ENCODE results near the gene APP. TPM values are rescaled to one million over a fixed set of nuclear protein-coding genes. Genes with fewer than 3 reads are reported as not detected.

The APP gene
- total and polyA plus RNA-seq, 4 experiments from 2014 or later: 4.9 to 57.9 (median 34.2) TPM

GRCh38 chr21:25845729-25846256, 324.8 kb downstream of the APP start:
- H3K4me1 ChIP-seq (ENCODE audit: insufficient read depth, low read length): no peaks in the 10 kb centered on the region
- intact Hi-C loops (cut with micrococcal nuclease): no loop called here
- ChIA-PET POLR2A (ENCODE audit: partially characterized antibody) (interaction anchor here (0.6 kb wide), 1 partner anchor 517 kb away, joined by 3 read pairs; no protein-coding TSS in a partner anchor), CTCF (ENCODE audit: partially characterized antibody) (no interaction called here)
- Mint-ChIP-seq H3K27ac (no peak overlapping the region), H3K9me3 (peaks cover 0 to 7% (median 3%) of the 10 kb centered on the region in 8 donors), H3K4me1 (peaks cover 0 to 4% (median 0%) of the 10 kb centered on the region in 4 donors), H3K4me3 (no peak overlapping the region), H3K27me3 (peaks cover 9 to 15% of the 10 kb centered on the region in 2 donors), H3K36me3 (no peaks in the 10 kb centered on the region)
- no peaks in the 10 kb centered on the region for H3K36me3 ChIP-seq (ENCODE audit: insufficient read depth, low read length)
- H3K9me3 ChIP-seq (ENCODE audit: control insufficient read depth in 1 of 2, low read length in 2 of 2): no peaks in the 10 kb centered on the region
- no peaks in the 10 kb centered on the region for H3K27me3 ChIP-seq (ENCODE audit: insufficient read depth, low read length)
- no peak for DNase-seq
- no peak overlapping the region for H3K27ac ChIP-seq (ENCODE audit: low read depth, low read length)
- H3K4me3 ChIP-seq (ENCODE audit: low read length in 2 of 2): no peak overlapping the region

DNA sequence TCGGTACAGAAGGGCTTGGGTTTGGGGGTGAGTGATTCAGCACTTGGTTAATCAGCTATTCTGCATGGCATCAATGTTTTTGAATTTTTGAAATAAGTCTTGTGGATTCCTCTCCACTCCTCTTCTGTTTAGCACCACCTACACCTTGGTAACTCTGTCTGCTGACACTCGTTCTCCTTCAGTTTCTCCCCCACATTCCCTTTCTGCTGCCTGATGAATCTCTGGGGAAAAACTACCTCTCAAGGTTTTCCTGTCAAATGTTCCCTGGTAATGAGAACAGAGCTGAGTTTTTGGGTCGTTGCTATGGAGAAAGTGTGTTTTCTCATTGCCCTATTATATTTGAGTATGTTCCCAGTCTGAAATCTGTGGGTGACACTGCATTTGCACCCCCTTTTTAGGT, 327.6 kb downstream of the APP start:
- ChIA-PET CTCF (ENCODE audit: partially characterized antibody) (interaction anchor here (0.6 kb wide), 1 partner anchor 442 kb away, joined by 3 read pairs; no protein-coding TSS in a partner anchor), POLR2A (ENCODE audit: partially characterized antibody) (no interaction called here)
- Histone ChIP-seq H3K9me3 (ENCODE audit: control insufficient read depth in 1 of 2, low read length in 2 of 2) (no peaks in the 10 kb centered on the region), H3K27ac (ENCODE audit: low read depth, low read length) (no peak overlapping the region), H3K4me1 (ENCODE audit: insufficient read depth, low read length) (no peaks in the 10 kb centered on the region), H3K36me3 (ENCODE audit: insufficient read depth, low read length) (no peaks in the 10 kb centered on the region), H3K4me3 (ENCODE audit: low read length in 2 of 2) (no peak overlapping the region), H3K27me3 (ENCODE audit: insufficient read depth, low read length) (no peaks in the 10 kb centered on the region)
- intact Hi-C loops (cut with micrococcal nuclease): no loop called here
- H3K36me3 Mint-ChIP-seq: no peaks in the 10 kb centered on the region
- no peak for DNase-seq
- no peak overlapping the region for H3K4me3 Mint-ChIP-seq
- H3K4me1 Mint-ChIP-seq: peaks cover 0 to 4% (median 0%) of the 10 kb centered on the region in 4 donors
- peaks cover 0 to 16% (median 9%) of the 10 kb centered on the region in 8 donors for H3K9me3 Mint-ChIP-seq
- H3K27me3 Mint-ChIP-seq: peaks cover 13 to 21% of the 10 kb centered on the region in 2 donors
- no peak overlapping the region for H3K27ac Mint-ChIP-seq

DNA sequence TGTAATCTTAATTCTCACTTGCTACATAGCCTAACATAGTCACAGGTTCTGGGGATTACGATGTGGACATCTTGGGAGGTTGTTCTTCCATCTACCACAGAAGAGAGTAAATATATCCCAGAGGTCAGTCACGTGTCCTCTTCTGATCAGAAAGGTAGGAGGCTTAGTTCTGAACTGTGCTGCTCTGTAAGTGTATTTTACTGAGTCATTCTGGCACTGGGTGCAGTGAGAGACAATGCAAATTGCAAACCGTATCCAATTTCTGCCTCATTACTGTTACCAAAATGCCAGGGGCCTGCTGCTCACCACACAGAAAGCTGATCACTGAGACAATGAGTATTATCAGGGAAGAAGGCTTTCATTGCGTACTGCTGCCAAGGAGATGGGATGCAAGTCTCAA, 331.8 kb downstream of the APP start:
- CTCF ChIA-PET (ENCODE audit: partially characterized antibody): no interaction called here
- H3K9me3 ChIP-seq (ENCODE audit: control insufficient read depth in 1 of 2, low read length in 2 of 2): no peaks in the 10 kb centered on the region
- no peak for DNase-seq

GRCh38 chr21:25837533-25838265, 332.9 kb downstream of the APP start:
- Mint-ChIP-seq H3K4me3 (no peak overlapping the region), H3K4me1 (peaks cover 0 to 1% (median 0%) of the 10 kb centered on the region in 4 donors), H3K9me3 (peaks cover 3 to 15% (median 13%) of the 10 kb centered on the region in 8 donors), H3K27ac (no peak overlapping the region), H3K36me3 (no peaks in the 10 kb centered on the region), H3K27me3 (peaks cover 9 to 18% of the 10 kb centered on the region in 2 donors)
- H3K4me3 ChIP-seq (ENCODE audit: low read length in 2 of 2): no peak overlapping the region
- intact Hi-C loops (cut with micrococcal nuclease): no loop called here
- ChIA-PET POLR2A (ENCODE audit: partially characterized antibody) (no interaction called here), CTCF (ENCODE audit: partially characterized antibody) (no interaction called here)
- no peak for DNase-seq
- no peaks in the 10 kb centered on the region for H3K9me3 ChIP-seq (ENCODE audit: control insufficient read depth in 1 of 2, low read length in 2 of 2)
- no peaks in the 10 kb centered on the region for H3K27me3 ChIP-seq (ENCODE audit: insufficient read depth, low read length)
- H3K36me3 ChIP-seq (ENCODE audit: insufficient read depth, low read length): no peaks in the 10 kb centered on the region
- no peak overlapping the region for H3K27ac ChIP-seq (ENCODE audit: low read depth, low read length)
- no peaks in the 10 kb centered on the region for H3K4me1 ChIP-seq (ENCODE audit: insufficient read depth, low read length)

More for the DNA sequence above, 331.8 kb downstream of the APP start:
- Mint-ChIP-seq H3K4me3 (no peak overlapping the region), H3K36me3 (no peaks in the 10 kb centered on the region), H3K4me1 (peaks cover 0 to 1% (median 0%) of the 10 kb centered on the region in 4 donors), H3K9me3 (peaks cover 0 to 15% (median 8%) of the 10 kb centered on the region in 8 donors), H3K27me3 (peaks cover 13 to 22% of the 10 kb centered on the region in 2 donors), H3K27ac (no peak overlapping the region)
- no peak overlapping the region for H3K4me3 ChIP-seq (ENCODE audit: low read length in 2 of 2)
- no peaks in the 10 kb centered on the region for H3K4me1 ChIP-seq (ENCODE audit: insufficient read depth, low read length)
- intact Hi-C loops (cut with micrococcal nuclease): no loop called here
- no peaks in the 10 kb centered on the region for H3K36me3 ChIP-seq (ENCODE audit: insufficient read depth, low read length)
- no peak overlapping the region for H3K27ac ChIP-seq (ENCODE audit: low read depth, low read length)
- H3K27me3 ChIP-seq (ENCODE audit: insufficient read depth, low read length): no peaks in the 10 kb centered on the region
- POLR2A ChIA-PET (ENCODE audit: partially characterized antibody): no interaction called here

DNA sequence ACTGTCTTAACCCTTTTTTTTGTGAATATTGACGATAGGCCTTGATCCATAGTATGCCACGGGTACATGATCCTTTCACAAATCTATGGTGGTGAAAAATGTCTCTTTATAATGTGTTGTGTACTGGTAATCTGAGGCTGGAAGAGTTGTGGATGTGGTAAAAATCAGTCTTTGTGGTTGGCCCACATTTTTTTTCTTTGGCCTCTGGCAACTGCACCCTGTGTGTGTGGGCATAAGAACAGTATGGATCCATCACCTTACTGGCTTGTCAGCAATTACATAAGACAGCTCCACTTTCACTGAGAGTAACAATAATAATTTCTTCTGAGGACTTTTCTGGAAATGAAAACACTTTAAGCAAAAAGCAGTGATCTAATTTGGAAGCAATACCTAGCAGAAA, 334.2 kb downstream of the APP start:
- H3K4me1 ChIP-seq (ENCODE audit: insufficient read depth, low read length): no peaks in the 10 kb centered on the region
- ChIA-PET POLR2A (ENCODE audit: partially characterized antibody) (no interaction called here), CTCF (ENCODE audit: partially characterized antibody) (no interaction called here)
- peaks cover 3 to 15% (median 12%) of the 10 kb centered on the region in 8 donors for H3K9me3 Mint-ChIP-seq
- no peak overlapping the region for H3K27ac ChIP-seq (ENCODE audit: low read depth, low read length)
- no peak overlapping the region for H3K4me3 ChIP-seq (ENCODE audit: low read length in 2 of 2)
- H3K9me3 ChIP-seq (ENCODE audit: control insufficient read depth in 1 of 2, low read length in 2 of 2): no peaks in the 10 kb centered on the region
- no peaks in the 10 kb centered on the region for H3K36me3 Mint-ChIP-seq
- peaks cover 0 to 1% (median 0%) of the 10 kb centered on the region in 4 donors for H3K4me1 Mint-ChIP-seq
- H3K27ac Mint-ChIP-seq: no peak overlapping the region
- no peaks in the 10 kb centered on the region for H3K36me3 ChIP-seq (ENCODE audit: insufficient read depth, low read length)
- H3K4me3 Mint-ChIP-seq: no peak overlapping the region
- peaks cover 7 to 16% of the 10 kb centered on the region in 2 donors for H3K27me3 Mint-ChIP-seq
- no peak for DNase-seq
- intact Hi-C loops (cut with micrococcal nuclease): no loop called here
- H3K27me3 ChIP-seq (ENCODE audit: insufficient read depth, low read length): no peaks in the 10 kb centered on the region

DNA sequence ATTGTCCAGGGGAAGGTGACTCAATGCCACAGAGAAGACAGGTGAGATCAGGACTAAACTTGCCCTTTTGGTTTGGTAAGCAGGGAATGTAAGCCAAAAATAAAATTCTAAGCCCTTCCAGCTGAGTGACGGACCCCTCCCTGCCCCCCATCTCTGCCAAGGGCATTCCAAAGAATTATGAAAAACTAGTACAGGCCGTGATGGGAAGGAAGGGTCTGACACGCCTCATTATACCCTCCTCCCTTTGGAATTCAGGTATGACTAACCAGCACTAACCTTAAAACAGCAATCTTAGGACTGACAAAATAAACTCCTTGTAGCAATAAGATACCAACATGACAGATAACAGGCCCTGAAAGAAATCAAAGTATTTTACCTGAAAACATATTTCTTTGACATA, 336.2 kb downstream of the APP start:
- Histone ChIP-seq H3K9me3 (ENCODE audit: control insufficient read depth in 1 of 2, low read length in 2 of 2) (no peaks in the 10 kb centered on the region), H3K4me3 (ENCODE audit: low read length in 2 of 2) (no peak overlapping the region), H3K36me3 (ENCODE audit: insufficient read depth, low read length) (no peaks in the 10 kb centered on the region), H3K4me1 (ENCODE audit: insufficient read depth, low read length) (no peaks in the 10 kb centered on the region), H3K27ac (ENCODE audit: low read depth, low read length) (no peak overlapping the region), H3K27me3 (ENCODE audit: insufficient read depth, low read length) (no peaks in the 10 kb centered on the region)
- Mint-ChIP-seq H3K9me3 (peaks cover 1 to 8% (median 4%) of the 10 kb centered on the region in 8 donors), H3K27me3 (peaks cover 6 to 10% of the 10 kb centered on the region in 2 donors), H3K36me3 (no peaks in the 10 kb centered on the region), H3K27ac (no peak overlapping the region), H3K4me3 (no peak overlapping the region), H3K4me1 (peaks cover 0 to 1% (median 0%) of the 10 kb centered on the region in 4 donors)
- ChIA-PET CTCF (ENCODE audit: partially characterized antibody) (no interaction called here), POLR2A (ENCODE audit: partially characterized antibody) (no interaction called here)
- DNase-seq: no peak
- intact Hi-C loops (cut with micrococcal nuclease): no loop called here

GRCh38 chr21:25831300-25831960, 339.1 kb downstream of the APP start:
- no peaks in the 10 kb centered on the region for H3K4me1 Mint-ChIP-seq
- H3K36me3 Mint-ChIP-seq: no peaks in the 10 kb centered on the region
- Histone ChIP-seq H3K27ac (ENCODE audit: low read depth, low read length) (no peak overlapping the region), H3K9me3 (ENCODE audit: control insufficient read depth in 1 of 2, low read length in 2 of 2) (no peaks in the 10 kb centered on the region), H3K27me3 (ENCODE audit: insufficient read depth, low read length) (no peaks in the 10 kb centered on the region), H3K4me1 (ENCODE audit: insufficient read depth, low read length) (no peaks in the 10 kb centered on the region), H3K36me3 (ENCODE audit: insufficient read depth, low read length) (no peaks in the 10 kb centered on the region), H3K4me3 (ENCODE audit: low read length in 2 of 2) (no peak overlapping the region)
- no peak overlapping the region for H3K27ac Mint-ChIP-seq
- no peak for DNase-seq
- H3K4me3 Mint-ChIP-seq: no peak overlapping the region
- CTCF ChIA-PET (ENCODE audit: partially characterized antibody): no interaction called here
- H3K9me3 Mint-ChIP-seq: peaks cover 0 to 8% (median 4%) of the 10 kb centered on the region in 8 donors
- peaks cover 12 to 15% of the 10 kb centered on the region in 2 donors for H3K27me3 Mint-ChIP-seq
- intact Hi-C loops (cut with micrococcal nuclease): no loop called here
- POLR2A ChIA-PET (ENCODE audit: partially characterized antibody): no interaction called here
